Large intestine (tissue), 3 donors: ENCODE measurements around the gene ITGAX. TPM values are rescaled to one million over a fixed set of nuclear protein-coding genes. Genes with fewer than 3 reads are reported as not detected.
"Not testable (repeated sequence)": the region's sequence is repeated elsewhere in the genome, so short reads cannot be mapped to it uniquely, and the experiment has no call there.

Source experiments
- DNase-seq, 2 donors: peaks; one replicate each; pipeline versions ENCODE4 v3.0.0 to v3.0.0-alpha.2; 2013
- H3K27ac ChIP-seq: one replicate; pipeline ENCODE4 v1.5.1; 2013; ENCODE audit warnings: low read length
- H3K27me3 ChIP-seq: 2 replicates; pipeline ENCODE4 v1.6.1; 2013; ENCODE audit warnings: low read length; ENCODE audit not compliant: control insufficient read depth, insufficient read depth
- H3K36me3 ChIP-seq: 2 replicates; pipeline ENCODE4 v1.6.1; 2013; ENCODE audit warnings: low read length; ENCODE audit not compliant: control insufficient read depth, insufficient read depth
- H3K4me1 ChIP-seq: one replicate; pipeline ENCODE4 v1.6.1; 2013; ENCODE audit warnings: low read length; ENCODE audit not compliant: control insufficient read depth, insufficient read depth
- H3K4me3 ChIP-seq: one replicate; pipeline ENCODE4 v1.5.1; 2013; ENCODE audit warnings: low read length
- H3K9me3 ChIP-seq: one replicate; pipeline ENCODE4 v1.6.1; 2013; ENCODE audit warnings: mild to moderate bottlenecking, low read depth, low read length, moderate library complexity; ENCODE audit not compliant: control insufficient read depth
- WGBS: methylation state at CpG from one replicate; pipeline ENCODE4 v1.1.5; 2013; ENCODE audit warnings: low lambda C conversion rate; ENCODE audit not compliant: insufficient coverage; 5-methylcytosine and 5-hydroxymethylcytosine counted together
- polyA plus RNA-seq: library from polyadenylated mRNA; unstranded; fragments of 120-200 nt; gene quantifications from one replicate; pipeline ENCODE4 v1.2.1, GENCODE V29; 2013

Gene ITGAX
- polyA plus RNA-seq, 1 donor = 1.9 TPM

DNA sequence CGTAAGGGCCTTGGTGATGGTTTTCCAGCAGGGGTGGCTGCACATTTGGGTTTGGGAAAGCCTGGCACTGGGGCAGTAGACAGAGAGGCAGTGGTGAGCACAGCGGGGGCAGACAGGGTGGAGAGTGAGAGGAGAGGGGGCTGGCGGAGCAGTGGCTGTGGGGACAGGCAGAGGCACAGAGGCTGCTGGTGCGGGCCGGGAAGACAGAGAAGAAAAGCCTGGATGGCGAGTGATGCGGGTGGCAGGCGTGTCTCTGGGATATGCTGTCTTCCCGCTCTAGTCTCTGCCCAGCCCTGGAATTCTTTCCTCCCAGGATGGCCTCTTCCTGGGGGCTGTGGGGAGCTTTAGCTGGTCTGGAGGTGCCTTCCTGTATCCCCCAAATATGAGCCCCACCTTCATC, 55.1 kb downstream of the ITGAX start:
- no peaks in the 10 kb centered on the region for H3K9me3 ChIP-seq
- no CpG with 5 or more reads among the region's 9 CpGs for WGBS
- H3K36me3 ChIP-seq = no peaks in the 10 kb centered on the region
- no peak for DNase-seq
- no peaks in the 10 kb centered on the region for H3K4me1 ChIP-seq
- no peaks in the 10 kb centered on the region for H3K27me3 ChIP-seq
- H3K4me3 ChIP-seq = no peak overlapping the region
- H3K27ac ChIP-seq = no peak overlapping the region

DNA sequence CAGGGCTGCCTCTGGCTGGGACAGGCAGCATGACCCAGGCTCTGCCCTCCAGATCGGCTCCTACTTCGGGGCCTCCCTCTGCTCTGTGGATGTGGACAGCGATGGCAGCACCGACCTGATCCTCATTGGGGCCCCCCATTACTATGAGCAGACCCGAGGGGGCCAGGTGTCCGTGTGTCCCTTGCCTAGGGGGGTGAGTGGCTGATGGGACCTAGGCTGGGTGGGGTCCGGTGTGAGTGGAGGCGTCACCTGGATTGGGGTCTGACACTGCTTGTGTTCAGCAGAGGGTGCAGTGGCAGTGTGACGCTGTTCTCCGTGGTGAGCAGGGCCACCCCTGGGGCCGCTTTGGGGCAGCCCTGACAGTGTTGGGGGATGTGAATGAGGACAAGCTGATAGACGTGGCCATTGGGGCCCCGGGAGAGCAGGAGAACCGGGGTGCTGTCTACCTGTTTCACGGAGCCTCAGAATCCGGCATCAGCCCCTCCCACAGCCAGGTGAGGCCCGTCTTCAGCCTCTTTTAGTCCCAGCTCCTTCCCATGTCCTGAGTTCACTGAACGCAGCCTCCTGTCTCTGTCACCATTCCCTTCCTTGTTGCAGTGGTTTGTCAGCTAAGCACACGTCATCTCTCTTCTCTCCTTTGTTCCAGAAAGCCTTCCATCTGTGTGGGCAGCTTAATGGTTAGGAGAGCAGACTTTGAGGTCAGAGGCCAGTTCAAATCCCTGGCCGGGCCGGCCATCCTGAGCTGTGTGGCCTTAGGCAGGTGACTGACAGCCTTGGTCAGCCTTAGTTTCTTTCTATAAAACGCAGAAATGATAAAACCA, 56.3 kb downstream of the ITGAX start:
- H3K4me3 ChIP-seq = no peak overlapping the region
- no peak for DNase-seq
- no peaks in the 10 kb centered on the region for H3K9me3 ChIP-seq
- no peaks in the 10 kb centered on the region for H3K27me3 ChIP-seq
- no peaks in the 10 kb centered on the region for H3K36me3 ChIP-seq
- H3K4me1 ChIP-seq = no peaks in the 10 kb centered on the region
- no peak overlapping the region for H3K27ac ChIP-seq
- 80% methylated on average over 2 of the region's 22 CpGs for WGBS

DNA sequence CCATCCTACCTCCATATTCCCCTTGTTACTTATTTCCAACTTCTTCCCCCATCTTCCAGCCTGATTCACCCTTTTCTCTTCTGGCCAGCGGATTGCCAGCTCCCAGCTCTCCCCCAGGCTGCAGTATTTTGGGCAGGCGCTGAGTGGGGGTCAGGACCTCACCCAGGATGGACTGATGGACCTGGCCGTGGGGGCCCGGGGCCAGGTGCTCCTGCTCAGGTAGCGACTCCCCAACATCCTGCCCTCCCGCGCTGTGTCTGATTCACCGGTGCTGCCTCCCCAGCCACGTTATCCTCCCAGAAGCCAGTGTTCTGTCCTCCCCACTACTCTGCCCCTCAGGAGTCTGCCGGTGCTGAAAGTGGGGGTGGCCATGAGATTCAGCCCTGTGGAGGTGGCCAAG, 57.8 kb downstream of the ITGAX start:
- H3K4me1 ChIP-seq = no peaks in the 10 kb centered on the region
- H3K9me3 ChIP-seq = no peaks in the 10 kb centered on the region
- H3K36me3 ChIP-seq = no peaks in the 10 kb centered on the region
- no peak overlapping the region for H3K4me3 ChIP-seq
- WGBS = no CpG with 5 or more reads among the region's 10 CpGs
- no peak for DNase-seq
- no peak overlapping the region for H3K27ac ChIP-seq
- peaks cover 3% of the 10 kb centered on the region for H3K27me3 ChIP-seq

DNA sequence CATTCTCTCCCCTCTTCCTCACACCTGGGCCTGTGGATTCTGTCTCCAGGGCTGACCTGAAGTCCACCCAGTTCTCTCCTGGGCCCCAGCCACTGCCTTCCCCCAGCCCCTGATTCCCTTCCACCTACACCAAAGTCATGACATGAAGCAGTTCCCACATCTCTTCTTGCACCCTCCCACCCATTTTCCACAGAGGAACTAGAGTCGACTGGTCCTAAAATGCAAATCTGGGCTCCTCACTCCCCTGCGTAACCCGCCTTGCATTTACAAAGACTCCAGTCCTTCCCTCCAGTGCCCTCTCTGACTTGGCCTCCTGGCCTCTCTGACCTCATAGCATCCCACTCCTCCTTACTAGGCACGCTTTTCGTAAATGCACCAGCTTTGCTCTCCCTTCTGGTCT, 58.4 kb downstream of the ITGAX start:
- H3K27ac ChIP-seq = no peak overlapping the region
- WGBS = no CpG with 5 or more reads among the region's 5 CpGs
- H3K36me3 ChIP-seq = no peaks in the 10 kb centered on the region
- H3K4me3 ChIP-seq = no peak overlapping the region
- peaks cover 3% of the 10 kb centered on the region for H3K27me3 ChIP-seq
- no peaks in the 10 kb centered on the region for H3K9me3 ChIP-seq
- no peak for DNase-seq
- no peaks in the 10 kb centered on the region for H3K4me1 ChIP-seq

DNA sequence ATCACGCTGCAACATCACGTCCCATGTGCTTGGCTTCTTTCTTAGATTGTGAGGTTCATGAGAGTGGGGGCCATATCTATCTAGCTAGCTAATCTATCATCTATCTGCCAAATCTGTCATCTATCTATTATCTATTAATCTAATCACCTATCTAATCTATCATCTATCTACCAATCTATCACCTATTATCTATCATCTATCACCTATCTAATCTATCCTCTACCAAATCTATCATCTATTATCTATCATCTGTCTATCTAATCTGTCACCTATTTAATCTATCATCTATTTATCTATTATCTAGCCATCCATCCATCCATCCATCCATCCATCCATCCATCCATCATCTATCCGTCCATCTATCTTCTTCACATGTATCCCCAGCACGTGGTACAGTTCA, 59.0 kb downstream of the ITGAX start:
- no peak overlapping the region for H3K4me3 ChIP-seq
- H3K9me3 ChIP-seq = no peaks in the 10 kb centered on the region
- no peak overlapping the region for H3K27ac ChIP-seq
- no peaks in the 10 kb centered on the region for H3K4me1 ChIP-seq
- no peaks in the 10 kb centered on the region for H3K36me3 ChIP-seq
- DNase-seq = no peak
- WGBS = 87% methylated on average over 2 of the region's 4 CpGs
- peaks cover 3% of the 10 kb centered on the region for H3K27me3 ChIP-seq

DNA sequence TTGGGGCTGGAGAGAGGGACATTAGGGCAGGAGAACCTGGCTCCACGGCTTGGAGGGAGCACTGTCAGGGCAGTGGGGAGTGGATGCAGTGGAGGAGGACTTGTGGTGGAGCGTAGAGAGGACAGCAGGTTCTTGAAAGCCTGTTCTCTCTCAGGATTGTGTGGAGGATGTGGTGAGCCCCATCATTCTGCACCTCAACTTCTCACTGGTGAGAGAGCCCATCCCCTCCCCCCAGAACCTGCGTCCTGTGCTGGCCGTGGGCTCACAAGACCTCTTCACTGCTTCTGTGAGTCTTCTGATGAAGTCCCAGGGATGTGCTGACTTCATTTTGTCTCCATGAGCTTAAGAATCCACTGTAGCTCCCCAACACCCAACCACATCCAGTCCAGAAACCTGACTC, 59.7 kb downstream of the ITGAX start:
- Histone ChIP-seq H3K27ac (no peak overlapping the region), H3K4me1 (no peaks in the 10 kb centered on the region), H3K4me3 (no peak overlapping the region), H3K36me3 (no peaks in the 10 kb centered on the region), H3K27me3 (peaks cover 3% of the 10 kb centered on the region), H3K9me3 (no peaks in the 10 kb centered on the region)
- WGBS = no CpG with 5 or more reads among the region's 4 CpGs
- DNase-seq = no peak

DNA sequence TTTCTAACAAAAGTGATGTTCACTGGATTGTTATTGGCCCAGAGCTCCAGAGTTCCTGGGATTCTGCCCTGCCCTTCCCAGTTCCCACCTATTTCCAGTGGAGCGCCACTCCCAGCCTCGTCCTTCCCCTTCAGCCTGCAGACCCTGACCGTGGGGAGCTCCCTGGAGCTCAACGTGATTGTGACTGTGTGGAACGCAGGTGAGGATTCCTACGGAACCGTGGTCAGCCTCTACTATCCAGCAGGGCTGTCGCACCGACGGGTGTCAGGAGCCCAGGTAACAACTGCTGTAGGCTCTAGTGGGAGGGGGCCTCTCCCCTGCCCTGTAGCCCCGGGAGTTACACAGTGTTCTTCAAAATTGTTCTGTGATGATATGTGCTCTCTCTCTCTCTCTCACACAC, 61.4 kb downstream of the ITGAX start:
- no peak overlapping the region for H3K27ac ChIP-seq
- WGBS = no CpG with 5 or more reads among the region's 11 CpGs
- no peaks in the 10 kb centered on the region for H3K36me3 ChIP-seq
- H3K27me3 ChIP-seq = peaks cover 3% of the 10 kb centered on the region
- no peaks in the 10 kb centered on the region for H3K9me3 ChIP-seq
- DNase-seq = no peak
- H3K4me1 ChIP-seq = no peaks in the 10 kb centered on the region
- no peak overlapping the region for H3K4me3 ChIP-seq

DNA sequence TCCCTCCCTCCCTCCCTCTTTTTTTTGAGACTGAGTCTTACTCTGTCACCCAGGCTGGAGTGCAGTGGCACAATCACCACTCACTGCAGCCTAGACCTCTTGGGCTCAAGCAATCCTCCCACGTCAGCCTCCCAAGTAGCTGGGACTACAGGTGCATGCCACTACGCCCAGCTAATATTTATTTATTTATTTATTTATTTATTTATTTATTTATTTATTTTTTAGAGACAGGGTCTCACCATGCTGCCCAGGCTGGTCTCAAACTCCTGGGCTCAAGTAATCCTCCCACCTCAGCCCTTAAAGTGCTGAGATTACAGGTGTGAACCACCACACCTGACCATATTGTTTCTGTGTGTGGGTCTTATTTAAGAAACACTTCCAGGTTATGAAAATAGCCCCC, 62.1 kb downstream of the ITGAX start:
- not testable (repeated sequence) for H3K4me3 ChIP-seq, H3K36me3 ChIP-seq, H3K27me3 ChIP-seq, H3K9me3 ChIP-seq, H3K27ac ChIP-seq, H3K4me1 ChIP-seq, DNase-seq
- WGBS = 100% methylated on average over 1 of the region's 2 CpGs

DNA sequence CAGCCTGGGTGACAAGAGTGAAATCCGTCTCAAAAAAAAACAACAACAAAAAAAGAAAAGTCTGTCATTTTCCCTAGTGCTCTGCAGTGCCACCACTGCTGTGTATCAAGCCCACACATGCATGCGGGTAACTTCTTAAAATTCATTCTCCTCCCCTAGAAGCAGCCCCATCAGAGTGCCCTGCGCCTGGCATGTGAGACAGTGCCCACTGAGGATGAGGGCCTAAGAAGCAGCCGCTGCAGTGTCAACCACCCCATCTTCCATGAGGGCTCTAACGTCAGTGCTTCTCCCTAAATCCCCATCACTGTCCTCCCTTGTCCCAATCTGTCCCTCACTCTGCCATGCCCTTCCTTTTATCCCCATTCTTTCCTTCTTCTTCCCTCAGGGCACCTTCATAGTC, 62.9 kb downstream of the ITGAX start:
- no peak overlapping the region for H3K4me3 ChIP-seq
- DNase-seq = no peak
- no peaks in the 10 kb centered on the region for H3K9me3 ChIP-seq
- 71% methylated on average over 1 of the region's 5 CpGs for WGBS
- peaks cover 3% of the 10 kb centered on the region for H3K27me3 ChIP-seq
- H3K4me1 ChIP-seq = no peaks in the 10 kb centered on the region
- H3K27ac ChIP-seq = no peak overlapping the region
- no peaks in the 10 kb centered on the region for H3K36me3 ChIP-seq

DNA sequence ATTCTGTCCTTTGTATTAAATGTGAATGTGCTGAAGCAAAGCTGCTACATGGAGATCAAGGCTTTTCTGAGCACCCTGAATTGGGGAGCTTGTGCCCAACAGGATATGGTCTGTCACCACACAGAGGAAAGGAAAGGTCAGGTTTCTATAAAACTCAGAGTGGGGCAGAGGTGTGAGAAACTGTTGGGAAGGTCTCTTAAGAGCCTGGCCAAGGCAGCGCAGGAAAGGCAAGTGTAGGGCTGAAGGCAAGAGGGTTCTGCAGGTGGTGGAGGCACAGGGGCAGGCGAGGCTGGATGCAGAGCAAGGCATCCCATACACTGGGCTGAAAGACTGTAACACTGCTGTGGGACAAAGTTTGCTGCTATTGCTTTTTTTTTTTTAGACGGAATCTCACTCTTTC, 65.1 kb downstream of the ITGAX start:
- Histone ChIP-seq H3K4me1 (no peaks in the 10 kb centered on the region), H3K36me3 (no peaks in the 10 kb centered on the region), H3K9me3 (no peaks in the 10 kb centered on the region), H3K27me3 (peaks cover 3% of the 10 kb centered on the region), H3K4me3 (no peak overlapping the region), H3K27ac (no peak overlapping the region)
- DNase-seq = no peak
- WGBS = no CpG with 5 or more reads among the region's 3 CpGs

DNA sequence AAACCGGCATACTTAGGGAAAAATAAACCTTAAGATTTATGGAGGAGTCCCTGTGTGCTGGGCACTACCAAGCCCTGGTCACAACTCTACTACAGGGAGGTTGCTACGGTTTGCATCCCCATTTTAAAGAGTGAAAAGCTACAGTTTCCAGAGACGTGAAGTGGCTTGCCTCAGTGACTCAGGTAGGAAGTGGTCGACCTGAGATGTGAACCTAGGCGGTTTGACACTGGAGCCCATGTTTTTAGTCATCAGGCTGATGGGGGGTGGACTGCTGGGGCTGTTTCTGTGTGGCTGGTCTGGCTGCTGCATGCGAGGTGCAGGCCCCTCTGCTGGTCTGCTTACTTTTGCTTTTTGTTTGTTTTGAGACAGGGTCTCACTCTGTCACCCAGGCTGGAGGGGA, 66.6 kb downstream of the ITGAX start:
- H3K27me3 ChIP-seq = no peaks in the 10 kb centered on the region
- H3K36me3 ChIP-seq = no peaks in the 10 kb centered on the region
- no peak overlapping the region for H3K4me3 ChIP-seq
- no peak overlapping the region for H3K27ac ChIP-seq
- no peaks in the 10 kb centered on the region for H3K4me1 ChIP-seq
- H3K9me3 ChIP-seq = no peaks in the 10 kb centered on the region
- no CpG with 5 or more reads among the region's 6 CpGs for WGBS
- DNase-seq = no peak
